HG02938 (cell line): ENCODE measurements around the gene LYPD6B.

Experiments
- ATAC-seq: cut with Tn5 transposase; IDR thresholded peaks from one replicate; pipeline ENCODE4 v1.9.1; 2021; ENCODE audit warnings: mild to moderate bottlenecking, moderate library complexity; ENCODE audit not compliant: unreplicated experiment

Gene LYPD6B

GRCh38 chr2:149037851-149038250, 648 bp upstream of the LYPD6B start:
- ATAC-seq, result no peak

- no peak for ATAC-seq
These were observed 770 bp downstream of the LYPD6B start for GRCh38 chr2:149039213-149039724.

- ATAC-seq, result peak; percentile 45
These were observed 2.0 kb downstream of the LYPD6B start for GRCh38 chr2:149040451-149040850.

GRCh38 chr2:149041482-149041881, 3.0 kb downstream of the LYPD6B start:
- no peak for ATAC-seq

- no peak for ATAC-seq
These were observed 4.4 kb downstream of the LYPD6B start for GRCh38 chr2:149042881-149043280.

GRCh38 chr2:149044500-149044899, 6.0 kb downstream of the LYPD6B start:
- ATAC-seq, result no peak

GRCh38 chr2:149047118-149047517, 8.6 kb downstream of the LYPD6B start:
- no peak for ATAC-seq

GRCh38 chr2:149049142-149049541, 10.6 kb downstream of the LYPD6B start:
- ATAC-seq, result no peak

- ATAC-seq, result peak; percentile 95
These were observed 11.7 kb downstream of the LYPD6B start for GRCh38 chr2:149050188-149050587.

- ATAC-seq, result no peak
These were observed 17.3 kb downstream of the LYPD6B start for GRCh38 chr2:149055751-149056150.

GRCh38 chr2:149056541-149057255, 18.2 kb downstream of the LYPD6B start:
- ATAC-seq, result no peak

GRCh38 chr2:149057401-149057800, 18.9 kb downstream of the LYPD6B start:
- no peak for ATAC-seq

- no peak for ATAC-seq
These were observed 20.4 kb downstream of the LYPD6B start for GRCh38 chr2:149058936-149059335.

GRCh38 chr2:149059822-149060221, 21.3 kb downstream of the LYPD6B start:
- ATAC-seq, result no peak

- no peak for ATAC-seq
These were observed 22.7 kb downstream of the LYPD6B start for GRCh38 chr2:149061133-149061745.

- ATAC-seq, result no peak
These were observed 24.0 kb downstream of the LYPD6B start for GRCh38 chr2:149062531-149062930.

- ATAC-seq, result no peak
These were observed 24.7 kb downstream of the LYPD6B start for GRCh38 chr2:149063177-149063576.

- ATAC-seq, result no peak
These were observed 25.9 kb downstream of the LYPD6B start for GRCh38 chr2:149064365-149064841.

- ATAC-seq, result no peak
These were observed 26.5 kb downstream of the LYPD6B start for GRCh38 chr2:149064856-149065630.

- ATAC-seq, result no peak
These were observed 29.9 kb downstream of the LYPD6B start for GRCh38 chr2:149068225-149068995.
